Activated CD4-positive, alpha-beta T cell treated with anti-CD3 and anti-CD28 coated beads, Interleukin-2, Interleukin-6, amounts not matched to agents 100 ng/mL and 50 ng/mL, durations not matched to agents 16 hours and 8 hours (primary cell): ENCODE data around the gene DNAI1.
A peak's percentile ranks its signal among the peaks of the same experiment; 100 is the strongest.
"Not testable (repeated sequence)": the region's sequence is repeated elsewhere in the genome, so short reads cannot be mapped to it uniquely, and the experiment has no call there.

Experiments used
- DNase-seq: peaks from one replicate; pipeline ENCODE4 v3.0.0-alpha.2; 2020

DNAI1 gene

GRCh38 chr9:34451545-34451944 is 7.1 kb upstream of the DNAI1 start:
- DNase-seq = peak; percentile 65

GRCh38 chr9:34452568-34452967 is 6.0 kb upstream of the DNAI1 start:
- DNase-seq = no peak

GRCh38 chr9:34454571-34455065 is 4.0 kb upstream of the DNAI1 start:
- peak; percentile 42 for DNase-seq

GRCh38 chr9:34456151-34456550 is 2.5 kb upstream of the DNAI1 start:
- DNase-seq = no peak

- DNase-seq = no peak
Measured at GRCh38 chr9:34456746-34457145, 1.9 kb upstream of the DNAI1 start.

GRCh38 chr9:34457266-34458012 is 1.2 kb upstream of the DNAI1 start:
- DNase-seq = peak; percentile 28

- DNase-seq = no peak
Measured at GRCh38 chr9:34458959-34459340, 345 bp downstream of the DNAI1 start.

GRCh38 chr9:34459356-34459755 is 751 bp downstream of the DNAI1 start:
- no peak for DNase-seq

GRCh38 chr9:34459941-34460340 is 1.3 kb downstream of the DNAI1 start:
- DNase-seq = no peak

- peak; percentile 63 for DNase-seq
Measured at GRCh38 chr9:34463098-34463900, 4.7 kb downstream of the DNAI1 start.

- DNase-seq = no peak
Measured at GRCh38 chr9:34463901-34464232, 5.3 kb downstream of the DNAI1 start.

GRCh38 chr9:34464571-34464970 is 6.0 kb downstream of the DNAI1 start:
- no peak for DNase-seq

- no peak for DNase-seq
Measured at GRCh38 chr9:34465468-34465867, 6.9 kb downstream of the DNAI1 start.

GRCh38 chr9:34475097-34475496 is 16.5 kb downstream of the DNAI1 start:
- no peak for DNase-seq

- no peak for DNase-seq
Measured at GRCh38 chr9:34477541-34477940, 18.9 kb downstream of the DNAI1 start.

- no peak for DNase-seq
Measured at GRCh38 chr9:34479431-34479866, 20.8 kb downstream of the DNAI1 start.

GRCh38 chr9:34481620-34482019 is 23.0 kb downstream of the DNAI1 start:
- DNase-seq = not testable (repeated sequence)

GRCh38 chr9:34482746-34483145 is 24.1 kb downstream of the DNAI1 start:
- DNase-seq = not testable (repeated sequence)

GRCh38 chr9:34484678-34485077 is 26.1 kb downstream of the DNAI1 start:
- DNase-seq = no peak

- no peak for DNase-seq
Measured at GRCh38 chr9:34485822-34486221, 27.2 kb downstream of the DNAI1 start.

- DNase-seq = no peak
Measured at GRCh38 chr9:34486572-34486971, 28.0 kb downstream of the DNAI1 start.

- no peak for DNase-seq
Measured at GRCh38 chr9:34490360-34490759, 31.8 kb downstream of the DNAI1 start.

GRCh38 chr9:34490760-34491159 is 32.2 kb downstream of the DNAI1 start:
- no peak for DNase-seq

- DNase-seq = no peak
Measured at GRCh38 chr9:34491596-34491995, 33.0 kb downstream of the DNAI1 start.
